Cardiac ventricle fibroblast (primary cell): ENCODE results near the gene DNAJC16. TPM values are rescaled to one million over a fixed set of nuclear protein-coding genes. Genes with fewer than 3 reads are reported as not detected.

Experiments
- total RNA-seq: library from RNA; depleted of rRNA; stranded (reverse); fragments of >200 nt; gene quantifications from 2 replicates; pipeline ENCODE4 v1.2.3, GENCODE V29; 2015

DNAJC16 gene
- 9.8 and 14.2 TPM in 2 replicates for total RNA-seq

GRCh38 chr1:15526490-15527339 is at the start of gene DNAJC16:
Gene DNAJC16 (plus strand): TSS chr1:15526848. CDS start chr1:15529106, 2,258 bp downstream.

GRCh38 chr1:15524021-15524282 is 2.7 kb upstream of the DNAJC16 start, which contains the start of gene CASP9:
Gene CASP9 (minus strand): TSS chr1:15524215. CDS start chr1:15524200, 15 bp downstream.

DNA sequence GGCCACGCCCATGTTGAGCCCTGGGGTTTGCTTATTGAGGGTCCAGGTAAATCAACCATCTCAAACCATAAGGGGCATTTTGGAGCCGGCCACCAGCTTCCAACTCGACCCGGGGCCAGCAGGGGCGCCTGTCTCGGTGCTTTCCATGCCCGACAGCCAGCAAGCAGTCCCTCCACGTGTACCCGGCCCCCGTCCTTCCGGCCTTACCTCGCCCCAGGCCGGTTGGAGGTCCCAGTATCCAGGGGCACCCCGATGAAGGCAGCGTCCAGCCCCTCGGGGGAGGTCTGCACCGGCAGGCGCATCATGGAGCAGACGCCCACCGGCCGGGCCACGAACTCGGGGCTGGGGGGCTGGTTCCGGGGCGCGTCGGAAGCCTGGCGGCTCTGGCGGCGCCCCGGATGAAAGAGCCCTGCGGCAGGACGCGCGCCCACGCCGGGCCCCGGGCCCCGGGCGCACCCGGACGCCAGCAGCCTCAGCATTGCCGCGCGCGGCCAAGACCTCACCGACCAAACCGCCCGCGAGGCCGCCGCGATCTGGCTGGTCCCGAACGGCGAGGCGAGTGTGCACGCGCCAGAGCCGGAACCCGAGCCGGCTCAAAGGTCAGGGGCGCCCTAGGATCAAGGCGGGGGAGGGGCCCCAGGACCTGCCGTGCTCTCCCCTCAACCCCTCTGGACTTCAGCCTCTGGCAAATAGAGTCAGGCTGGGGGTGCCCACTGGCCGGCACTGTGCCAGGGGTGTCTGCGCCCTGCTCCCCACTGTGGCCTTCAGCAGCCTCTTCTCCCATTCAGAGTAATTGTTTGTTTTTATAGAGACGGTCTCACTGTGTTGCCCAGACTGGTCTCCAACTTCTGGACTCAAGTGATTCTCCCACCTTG is 58.1 kb downstream of the DNAJC16 start, which contains the start of gene AGMAT:
Gene AGMAT (minus strand): TSS at position 563 of the 875 bp plus-strand sequence. CDS start 84 bp downstream, at position 479.

DNA sequence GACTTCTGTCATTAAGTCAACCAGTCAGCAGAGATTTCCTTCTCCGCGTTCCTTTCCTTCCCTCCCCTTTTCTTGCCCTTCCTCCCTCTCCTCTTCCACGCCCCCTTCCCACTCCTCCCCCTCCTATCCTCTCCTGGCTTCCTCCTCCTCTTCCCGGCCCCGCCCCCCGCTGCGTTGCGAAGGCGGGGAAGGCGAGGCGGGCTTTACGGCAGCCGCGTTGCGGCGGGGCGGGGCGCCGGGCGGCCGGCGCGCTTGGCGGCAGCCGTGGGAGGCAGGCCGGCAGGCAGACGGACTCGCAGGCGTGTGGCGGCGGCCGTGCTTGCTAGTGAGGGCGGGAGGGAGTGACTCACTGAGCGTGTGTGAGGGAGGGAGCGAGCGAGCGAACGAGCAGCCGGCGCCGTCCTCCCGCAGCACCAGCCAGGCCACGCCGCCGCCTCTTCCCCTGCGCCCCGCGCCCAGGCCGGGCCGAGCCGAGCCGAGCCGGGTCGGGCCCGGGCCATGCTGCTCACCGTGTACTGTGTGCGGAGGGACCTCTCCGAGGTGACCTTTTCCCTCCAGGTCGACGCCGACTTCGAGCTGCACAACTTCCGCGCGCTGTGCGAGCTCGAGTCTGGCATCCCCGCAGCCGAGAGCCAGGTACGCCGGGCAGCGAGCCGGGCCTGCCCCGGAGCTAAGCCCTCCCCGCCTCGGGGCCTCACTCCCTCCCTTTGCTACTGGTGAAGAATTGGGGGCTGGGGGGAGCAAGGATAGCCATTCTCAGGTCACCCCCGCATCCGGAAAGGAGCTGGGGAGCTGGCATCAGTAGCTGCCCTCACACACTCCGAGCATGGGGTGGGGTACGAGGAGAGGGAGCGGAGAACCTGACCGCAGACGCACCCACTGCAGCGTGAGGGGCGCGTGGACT is 90.8 kb downstream of the DNAJC16 start, which contains the start of gene DDI2:
Gene DDI2 (plus strand): TSS at position 286 of the 904 bp plus-strand sequence. CDS start 213 bp downstream, at position 499.

Other genes with a start within 250 kb of the DNAJC16 start
- gene EFHD2, start 117.0 kb upstream of the DNAJC16 start, total RNA-seq, result 11.2 and 14.4 TPM in 2 replicates
- gene CTRC, start 88.4 kb upstream of the DNAJC16 start, total RNA-seq, result not detected in 2 replicates
- gene CELA2A, start 70.1 kb upstream of the DNAJC16 start, total RNA-seq, result not detected in 2 replicates
- gene CELA2B, start 50.7 kb upstream of the DNAJC16 start, total RNA-seq, result not detected in 2 replicates
- gene CASP9, start 2.6 kb upstream of the DNAJC16 start, total RNA-seq, result 3.5 and 4.5 TPM in 2 replicates
- gene AGMAT, start 58.2 kb downstream of the DNAJC16 start, total RNA-seq, result 0.31 and 0.39 TPM in 2 replicates
- gene DDI2, start 90.6 kb downstream of the DNAJC16 start, total RNA-seq, result 13.5 and 13.8 TPM in 2 replicates
- gene PLEKHM2, start 157.5 kb downstream of the DNAJC16 start, total RNA-seq, result 58.3 and 70.7 TPM in 2 replicates
- 0.06 and 0.10 TPM in 2 replicates for gene SLC25A34, start 209.4 kb downstream of the DNAJC16 start, total RNA-seq
- not detected in 2 replicates for gene TMEM82, start 215.7 kb downstream of the DNAJC16 start, total RNA-seq
- gene FBLIM1, start 231.9 kb downstream of the DNAJC16 start, total RNA-seq, result 121 and 122 TPM in 2 replicates